H9 (cell line): ENCODE data around the gene INO80B. TPM values are rescaled to one million over a fixed set of nuclear protein-coding genes. Genes with fewer than 3 reads are reported as not detected.

Experiments
- DNase-seq: peaks from one replicate; pipeline ENCODE4 v3.0.0-alpha.2; 2017
- H2AFZ ChIP-seq: one replicate; pipeline ENCODE4 v1.6.1; 2013; ENCODE audit warnings: mild to moderate bottlenecking, low read length, control low read depth, moderate library complexity
- H2AK5ac ChIP-seq: 2 replicates; pipeline ENCODE4 v1.6.1; 2013; ENCODE audit warnings: low read length, control low read depth, mixed read lengths; ENCODE audit not compliant: insufficient read length
- H2BK120ac ChIP-seq: one replicate; pipeline ENCODE4 v1.6.1; 2013; ENCODE audit warnings: low read depth, mild to moderate bottlenecking, low read length, control low read depth, inconsistent platforms; ENCODE audit not compliant: poor library complexity, severe bottlenecking
- H2BK12ac ChIP-seq: 2 replicates; pipeline ENCODE4 v1.6.1; 2013; ENCODE audit warnings: low read length, control low read depth, mixed read lengths, low read depth; ENCODE audit not compliant: insufficient read length
- H2BK15ac ChIP-seq: 2 replicates; pipeline ENCODE4 v1.6.1; 2013; ENCODE audit warnings: low read depth, low read length, control low read depth
- H2BK20ac ChIP-seq: one replicate; pipeline ENCODE4 v1.6.1; 2013; ENCODE audit warnings: low read depth, mild to moderate bottlenecking, low read length, control low read depth, inconsistent platforms; ENCODE audit not compliant: poor library complexity, severe bottlenecking
- H2BK5ac ChIP-seq: 2 replicates; pipeline ENCODE4 v1.6.1; 2013; ENCODE audit warnings: low read length, control low read depth, mixed read lengths; ENCODE audit not compliant: insufficient read length
- H3K14ac ChIP-seq: 2 replicates; pipeline ENCODE4 v1.6.1; 2013; ENCODE audit warnings: low read length, control low read depth; ENCODE audit not compliant: insufficient read depth
- H3K18ac ChIP-seq: 2 replicates; pipeline ENCODE4 v1.6.1; 2013; ENCODE audit warnings: low read depth, mild to moderate bottlenecking, mixed read lengths, low read length, control low read depth; ENCODE audit not compliant: insufficient read length
- H3K23ac ChIP-seq: 2 replicates; pipeline ENCODE4 v1.6.1; 2013; ENCODE audit warnings: low read length, control low read depth, mixed read lengths, low read depth; ENCODE audit not compliant: insufficient read length
- H3K23me2 ChIP-seq: 2 replicates; pipeline ENCODE4 v1.6.1; 2013; ENCODE audit warnings: low read depth, mild to moderate bottlenecking, mixed read lengths, low read length, control low read depth; ENCODE audit not compliant: insufficient read length, poor library complexity, severe bottlenecking
- H3K27ac ChIP-seq: 2 replicates; pipeline ENCODE4 v1.5.1; 2013; ENCODE audit warnings: low read length, control low read depth, mixed read lengths, low read depth; ENCODE audit not compliant: insufficient read length
- H3K27me3 ChIP-seq: 2 replicates; pipeline ENCODE4 v1.6.1; 2013; ENCODE audit warnings: low read length, control low read depth, inconsistent platforms; ENCODE audit not compliant: insufficient read depth
- H3K4ac ChIP-seq: 2 replicates; pipeline ENCODE4 v1.6.1; 2013; ENCODE audit warnings: low read depth, mild to moderate bottlenecking, control low read depth, inconsistent platforms, low read length, moderate library complexity
- H3K4me1 ChIP-seq: 2 replicates; pipeline ENCODE4 v1.6.1; 2013; ENCODE audit warnings: low read length, control low read depth, inconsistent platforms; ENCODE audit not compliant: insufficient read depth
- H3K4me2 ChIP-seq: 2 replicates; pipeline ENCODE4 v1.6.1; 2013; ENCODE audit warnings: low read length, control low read depth, mixed read lengths; ENCODE audit not compliant: insufficient read length, insufficient read depth
- H3K56ac ChIP-seq: 2 replicates; pipeline ENCODE4 v1.6.1; 2013; ENCODE audit warnings: low read depth, mild to moderate bottlenecking, mixed read lengths, low read length, control low read depth; ENCODE audit not compliant: insufficient read length
- H3K79me1 ChIP-seq: 2 replicates; pipeline ENCODE4 v1.6.1; 2013; ENCODE audit warnings: low read depth, mild to moderate bottlenecking, moderate library complexity, low read length, control low read depth, inconsistent platforms; ENCODE audit not compliant: insufficient read depth, poor library complexity, severe bottlenecking
- H3K79me2 ChIP-seq: 2 replicates; pipeline ENCODE4 v1.6.1; 2013; ENCODE audit warnings: low read length, control low read depth, inconsistent platforms; ENCODE audit not compliant: insufficient read depth
- H3K9ac ChIP-seq: 2 replicates; pipeline ENCODE4 v1.6.1; 2013; ENCODE audit warnings: low read length, control low read depth, mixed read lengths; ENCODE audit not compliant: insufficient read length; ENCODE audit errors: extremely low read depth
- H3K9me3 ChIP-seq: one replicate; pipeline ENCODE4 v1.6.1; 2013; ENCODE audit warnings: low read depth, low read length, inconsistent platforms; ENCODE audit not compliant: control insufficient read depth
- H3T11ph ChIP-seq: one replicate; pipeline ENCODE4 v1.6.1; 2013; ENCODE audit warnings: mild to moderate bottlenecking, low read length, control low read depth, inconsistent platforms
- H4K20me1 ChIP-seq: one replicate; pipeline ENCODE4 v1.6.1; 2013; ENCODE audit not compliant: control insufficient read depth, insufficient read length, insufficient read depth
- H4K5ac ChIP-seq: 2 replicates; pipeline ENCODE4 v1.6.1; 2013; ENCODE audit warnings: low read depth, mild to moderate bottlenecking, mixed read lengths, low read length, control low read depth; ENCODE audit not compliant: insufficient read length
- H4K8ac ChIP-seq: replicated peaks from 2 replicates; pipeline ENCODE4 v1.6.1; 2013; ENCODE audit warnings: low read length, control low read depth, mixed read lengths, low read depth; ENCODE audit not compliant: insufficient read length
- H4K91ac ChIP-seq: 2 replicates; pipeline ENCODE4 v1.6.1; 2013; ENCODE audit warnings: low read depth, mild to moderate bottlenecking, moderate library complexity, mixed read lengths, low read length, control low read depth; ENCODE audit not compliant: insufficient read length
- H3K27ac Mint-ChIP-seq, 3 experiments: 2 replicates in 2 of 3; 3 replicates in 1 of 3; pipeline ENCODE4 v1.8.0; 2020 to 2021; ENCODE audit warnings: mixed read lengths in 3 of 3, mild to moderate bottlenecking in 1 of 3, moderate library complexity in 1 of 3
- H3K27me3 Mint-ChIP-seq: 2 replicates; pipeline ENCODE4 v1.8.0; 2021; ENCODE audit warnings: low read depth, mild to moderate bottlenecking, moderate library complexity, mixed read lengths
- H3K36me3 Mint-ChIP-seq, 3 experiments: 2 replicates in 2 of 3; 3 replicates in 1 of 3; pipeline ENCODE4 v1.8.0; 2020 to 2021; ENCODE audit warnings: low read depth in 3 of 3, mixed read lengths in 3 of 3; ENCODE audit not compliant: insufficient read depth in 1 of 3
- H3K4me1 Mint-ChIP-seq, 2 experiments: 2 replicates each; pipeline ENCODE4 v1.8.0; 2020; ENCODE audit warnings: mixed read lengths in 2 of 2
- H3K4me3 Mint-ChIP-seq, 2 experiments: 2 replicates in 1 of 2; 3 replicates in 1 of 2; pipeline ENCODE4 v1.8.0; 2020 to 2021; ENCODE audit warnings: mild to moderate bottlenecking in 2 of 2, mixed read lengths in 2 of 2, moderate library complexity in 1 of 2
- H3K9me3 Mint-ChIP-seq, 2 experiments: 2 replicates in 1 of 2; 3 replicates in 1 of 2; pipeline ENCODE4 v1.8.0; 2020; ENCODE audit warnings: mild to moderate bottlenecking in 2 of 2, mixed read lengths in 2 of 2, moderate library complexity in 1 of 2
- WGBS: extraction: QIAGEN DNeasy Blood & Tissue Kit; methylation state at CpG from one replicate; pipeline ENCODE4 v1.1.7; 2013; ENCODE audit warnings: missing lambda C conversion rate, low lambda C conversion rate, mixed read lengths; ENCODE audit not compliant: insufficient read length; ENCODE audit errors: extremely low coverage; 5-methylcytosine and 5-hydroxymethylcytosine counted together
- total RNA-seq: library from RNA; stranded (reverse); gene quantifications from 2 replicates; pipeline ENCODE4 v1.2.1, GENCODE V29; 2021
- TF ChIP-seq, protein P1 (sequence below): fragments of 200-600 bp; sonication (generic); conservative IDR thresholded peaks from 3 replicates; pipeline ENCODE4 v1.8.0; 2021; ENCODE audit warnings: antibody characterized with exemption, mild to moderate bottlenecking

INO80B gene
- total RNA-seq, 1 experiment from 2014 or later = 17.6 TPM

DNA sequence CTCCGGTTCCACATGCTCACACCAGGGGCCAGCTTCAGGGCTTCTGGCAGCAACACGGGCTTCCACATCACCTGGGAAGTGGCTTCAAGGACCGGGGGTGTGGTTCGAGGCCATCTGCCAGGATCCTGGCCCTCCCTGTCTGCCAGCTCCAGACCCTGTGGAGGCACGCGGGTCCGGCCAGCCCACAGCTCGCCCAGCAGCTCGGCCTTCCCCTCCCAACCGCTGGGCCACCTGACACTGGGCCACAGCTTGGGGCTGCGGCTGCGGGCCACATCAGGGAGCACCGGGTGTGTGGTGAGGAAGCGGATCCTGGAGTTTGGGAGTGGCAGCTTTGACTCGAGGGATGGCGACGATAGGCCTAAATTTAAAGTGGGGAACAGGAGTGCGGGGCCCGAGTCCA lies 40.4 kb upstream of the INO80B start:
- Histone ChIP-seq H2BK15ac (no peak overlapping the region), H3K79me2 (no peaks in the 10 kb centered on the region), H3K18ac (no peak overlapping the region), H3K14ac (no peak overlapping the region), H3K4me2 (no peak overlapping the region), H2AFZ (no peak overlapping the region), H4K8ac (no peak overlapping the region), H3K23me2 (no peaks in the 10 kb centered on the region), H2AK5ac (no peak overlapping the region), H3K79me1 (no peaks in the 10 kb centered on the region), H3K27me3 (no peaks in the 10 kb centered on the region), H2BK20ac (no peak overlapping the region), H3K9me3 (no peaks in the 10 kb centered on the region), H3K27ac (no peak overlapping the region), H4K20me1 (no peaks in the 10 kb centered on the region), H3K4me1 (no peaks in the 10 kb centered on the region), H3K23ac (no peak overlapping the region), H3T11ph (no peak overlapping the region), H3K56ac (no peak overlapping the region), H3K4ac (no peak overlapping the region), H4K91ac (no peak overlapping the region), H2BK120ac (no peak overlapping the region), H2BK5ac (no peak overlapping the region), H4K5ac (no peak overlapping the region), H2BK12ac (no peak overlapping the region), H3K9ac (no peak overlapping the region)
- Mint-ChIP-seq H3K9me3 (no peaks in the 10 kb centered on the region), H3K27ac (no peak overlapping the region; a peak in 1 of 7 replicates), H3K27me3 (peaks cover 13% of the 10 kb centered on the region), H3K36me3 (no peaks in the 10 kb centered on the region; a peak in 1 of 7 replicates), H3K4me3 (no peak overlapping the region), H3K4me1 (peaks cover 0 to 14% of the 10 kb centered on the region in 2 experiments; a peak in 2 of 4 replicates)
- no peak for DNase-seq
- TF ChIP-seq, protein P1, sequence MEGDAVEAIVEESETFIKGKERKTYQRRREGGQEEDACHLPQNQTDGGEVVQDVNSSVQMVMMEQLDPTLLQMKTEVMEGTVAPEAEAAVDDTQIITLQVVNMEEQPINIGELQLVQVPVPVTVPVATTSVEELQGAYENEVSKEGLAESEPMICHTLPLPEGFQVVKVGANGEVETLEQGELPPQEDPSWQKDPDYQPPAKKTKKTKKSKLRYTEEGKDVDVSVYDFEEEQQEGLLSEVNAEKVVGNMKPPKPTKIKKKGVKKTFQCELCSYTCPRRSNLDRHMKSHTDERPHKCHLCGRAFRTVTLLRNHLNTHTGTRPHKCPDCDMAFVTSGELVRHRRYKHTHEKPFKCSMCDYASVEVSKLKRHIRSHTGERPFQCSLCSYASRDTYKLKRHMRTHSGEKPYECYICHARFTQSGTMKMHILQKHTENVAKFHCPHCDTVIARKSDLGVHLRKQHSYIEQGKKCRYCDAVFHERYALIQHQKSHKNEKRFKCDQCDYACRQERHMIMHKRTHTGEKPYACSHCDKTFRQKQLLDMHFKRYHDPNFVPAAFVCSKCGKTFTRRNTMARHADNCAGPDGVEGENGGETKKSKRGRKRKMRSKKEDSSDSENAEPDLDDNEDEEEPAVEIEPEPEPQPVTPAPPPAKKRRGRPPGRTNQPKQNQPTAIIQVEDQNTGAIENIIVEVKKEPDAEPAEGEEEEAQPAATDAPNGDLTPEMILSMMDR = no peak
- WGBS = no CpG with 5 or more reads among the region's 19 CpGs
